ENCODE results near the gene TBCE. TPM values are rescaled to one million over a fixed set of nuclear protein-coding genes. Genes with fewer than 3 reads are reported as not detected.

TBCE gene
- total and polyA plus RNA-seq, 2 donors (not counting 1 experiment from before 2014, with no cell fraction given) = 15.2 to 22.1 TPM

DNA sequence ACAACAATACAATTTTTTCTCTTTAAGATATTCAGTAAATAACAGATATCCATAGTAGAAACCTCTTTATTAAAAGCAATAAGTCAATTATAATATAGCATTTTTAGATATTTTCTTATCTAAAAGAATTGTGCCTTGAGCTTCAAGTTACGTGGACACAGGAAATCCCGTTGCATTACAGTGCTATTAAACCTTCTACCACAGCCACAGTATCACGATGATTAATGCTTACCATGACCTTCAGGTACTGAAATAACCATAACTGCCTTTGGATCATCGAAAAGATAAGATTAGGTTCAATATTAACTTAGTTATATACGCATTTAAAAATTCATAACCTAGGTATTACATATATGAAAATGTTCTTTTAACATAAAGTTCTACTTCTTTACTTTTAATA, 119.1 kb downstream of the TBCE start:
- H3K4me3 ChIP-seq (ENCODE audit: control extremely low read depth in 1 of 5, extremely low read depth in 1 of 5, insufficient read depth in 1 of 5, low read depth in 2 of 5, low read length in 4 of 5) = no peak overlapping the region
- intact Hi-C loops (cut with micrococcal nuclease) = no loop called here
- H3K4me1 ChIP-seq (ENCODE audit: control insufficient read depth in 2 of 2, insufficient read depth in 2 of 2, low read length in 2 of 2) = no peaks in the 10 kb centered on the region
- Mint-ChIP-seq H3K4me1 (no peaks in the 10 kb centered on the region), H3K9me3 (ENCODE audit: insufficient read depth) (peaks cover 2% of the 10 kb centered on the region), H3K4me3 (no peak overlapping the region), H3K27me3 (no peaks in the 10 kb centered on the region), H3K27ac (no peak overlapping the region)
- 100% methylated on average over 1 of the region's 5 CpGs for WGBS (ENCODE audit: insufficient coverage)
- peaks cover 2 to 6% of the 10 kb centered on the region in 2 experiments for H3K36me3 ChIP-seq (replicated peaks in 1 of 2; ENCODE audit: control extremely low read depth in 1 of 2, control insufficient read depth in 1 of 2, extremely low read depth in 1 of 2, insufficient read depth in 2 of 2, low read length in 1 of 2)
- DNase-seq = no peak
- H3K27me3 ChIP-seq (replicated peaks in 1 of 4; ENCODE audit: control extremely low read depth in 1 of 4, control insufficient read depth in 3 of 4, insufficient read depth in 4 of 4, low read length in 3 of 4) = no peaks in the 10 kb centered on the region
- no peak overlapping the region for H3K27ac ChIP-seq (ENCODE audit: low read length in 2 of 2)
- no peaks in the 10 kb centered on the region for H3K9me3 ChIP-seq (ENCODE audit: control extremely low read depth in 1 of 3, control insufficient read depth in 2 of 3, insufficient read depth in 1 of 3, low read length in 2 of 3)
- H2AFZ ChIP-seq (ENCODE audit: insufficient read depth, low read depth, low read length, poor library complexity, severe bottlenecking) = no peak overlapping the region
- no peaks in the 10 kb centered on the region for H4K20me1 ChIP-seq (ENCODE audit: control insufficient read depth, insufficient read depth, low read length, poor library complexity, severe bottlenecking)
- ATAC-seq (ENCODE audit: low read depth) = no peak
- CTCF ChIA-PET = no interaction called here
- no peaks in the 10 kb centered on the region for H3K79me2 ChIP-seq (ENCODE audit: control insufficient read depth, insufficient read depth, low read length)
- POLR2A ChIA-PET = no interaction called here
- TF ChIP-seq, protein P1, sequence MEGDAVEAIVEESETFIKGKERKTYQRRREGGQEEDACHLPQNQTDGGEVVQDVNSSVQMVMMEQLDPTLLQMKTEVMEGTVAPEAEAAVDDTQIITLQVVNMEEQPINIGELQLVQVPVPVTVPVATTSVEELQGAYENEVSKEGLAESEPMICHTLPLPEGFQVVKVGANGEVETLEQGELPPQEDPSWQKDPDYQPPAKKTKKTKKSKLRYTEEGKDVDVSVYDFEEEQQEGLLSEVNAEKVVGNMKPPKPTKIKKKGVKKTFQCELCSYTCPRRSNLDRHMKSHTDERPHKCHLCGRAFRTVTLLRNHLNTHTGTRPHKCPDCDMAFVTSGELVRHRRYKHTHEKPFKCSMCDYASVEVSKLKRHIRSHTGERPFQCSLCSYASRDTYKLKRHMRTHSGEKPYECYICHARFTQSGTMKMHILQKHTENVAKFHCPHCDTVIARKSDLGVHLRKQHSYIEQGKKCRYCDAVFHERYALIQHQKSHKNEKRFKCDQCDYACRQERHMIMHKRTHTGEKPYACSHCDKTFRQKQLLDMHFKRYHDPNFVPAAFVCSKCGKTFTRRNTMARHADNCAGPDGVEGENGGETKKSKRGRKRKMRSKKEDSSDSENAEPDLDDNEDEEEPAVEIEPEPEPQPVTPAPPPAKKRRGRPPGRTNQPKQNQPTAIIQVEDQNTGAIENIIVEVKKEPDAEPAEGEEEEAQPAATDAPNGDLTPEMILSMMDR (IDR thresholded peaks at IDR 0.05) = no peak
- TF ChIP-seq EZH2 (IDR thresholded peaks at IDR 0.05; ENCODE audit: borderline replicate concordance, insufficient read depth, low read depth, low read length, poor library complexity, severe bottlenecking) = no peak
- H3K9ac ChIP-seq (ENCODE audit: low read length) = no peak overlapping the region
- no peak overlapping the region for H3K4me2 ChIP-seq (replicated peaks; ENCODE audit: low read depth, low read length, poor library complexity, severe bottlenecking)

DNA sequence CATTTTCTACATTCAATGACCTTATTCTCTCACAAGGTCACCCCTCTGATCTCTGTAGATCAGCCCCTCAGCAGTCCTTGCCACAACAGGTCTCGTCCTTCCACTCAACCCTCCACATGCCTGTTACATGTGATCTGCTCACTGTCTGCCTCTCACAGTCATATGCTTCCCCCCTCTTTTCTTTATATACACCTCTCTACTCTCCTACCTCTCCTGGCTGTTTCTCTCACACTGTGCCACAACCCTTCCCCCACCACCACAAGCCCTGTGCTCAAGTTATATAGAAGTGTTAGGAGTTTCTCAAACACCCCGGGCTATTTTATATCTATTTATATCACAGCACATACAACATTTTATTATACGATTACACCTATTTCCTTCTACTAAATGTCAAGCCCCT, 124.4 kb downstream of the TBCE start:
- ChIA-PET CTCF (no interaction called here), POLR2A (no interaction called here)
- Histone ChIP-seq H3K4me1 (ENCODE audit: control insufficient read depth in 2 of 2, insufficient read depth in 2 of 2, low read length in 2 of 2) (no peaks in the 10 kb centered on the region), H3K27ac (ENCODE audit: low read length in 2 of 2) (no peak overlapping the region), H3K36me3 (replicated peaks in 1 of 2; ENCODE audit: control extremely low read depth in 1 of 2, control insufficient read depth in 1 of 2, extremely low read depth in 1 of 2, insufficient read depth in 2 of 2, low read length in 1 of 2) (peaks cover 4 to 8% of the 10 kb centered on the region in 2 experiments), H3K27me3 (replicated peaks in 1 of 4; ENCODE audit: control extremely low read depth in 1 of 4, control insufficient read depth in 3 of 4, insufficient read depth in 4 of 4, low read length in 3 of 4) (no peaks in the 10 kb centered on the region), H3K9me3 (ENCODE audit: control extremely low read depth in 1 of 3, control insufficient read depth in 2 of 3, insufficient read depth in 1 of 3, low read length in 2 of 3) (no peaks in the 10 kb centered on the region), H3K4me3 (ENCODE audit: control extremely low read depth in 1 of 5, extremely low read depth in 1 of 5, insufficient read depth in 1 of 5, low read depth in 2 of 5, low read length in 4 of 5) (no peak overlapping the region), H4K20me1 (ENCODE audit: control insufficient read depth, insufficient read depth, low read length, poor library complexity, severe bottlenecking) (no peaks in the 10 kb centered on the region), H3K9ac (ENCODE audit: low read length) (no peak overlapping the region), H2AFZ (ENCODE audit: insufficient read depth, low read depth, low read length, poor library complexity, severe bottlenecking) (no peak overlapping the region), H3K4me2 (replicated peaks; ENCODE audit: low read depth, low read length, poor library complexity, severe bottlenecking) (no peak overlapping the region), H3K79me2 (ENCODE audit: control insufficient read depth, insufficient read depth, low read length) (peaks cover 4% of the 10 kb centered on the region)
- H3K4me1 Mint-ChIP-seq = no peaks in the 10 kb centered on the region
- DNase-seq = no peak
- ATAC-seq (ENCODE audit: low read depth) = no peak
- no peak overlapping the region for H3K27ac Mint-ChIP-seq
- H3K9me3 Mint-ChIP-seq (ENCODE audit: insufficient read depth) = no peaks in the 10 kb centered on the region
- intact Hi-C loops (cut with micrococcal nuclease) = no loop called here
- H3K27me3 Mint-ChIP-seq = no peaks in the 10 kb centered on the region
- 90% methylated on average over 1 of the region's 3 CpGs for WGBS (ENCODE audit: insufficient coverage)
- TF ChIP-seq, protein P1 (IDR thresholded peaks at IDR 0.05) = no peak
- TF ChIP-seq EZH2 (IDR thresholded peaks at IDR 0.05; ENCODE audit: borderline replicate concordance, insufficient read depth, low read depth, low read length, poor library complexity, severe bottlenecking) = no peak
- H3K4me3 Mint-ChIP-seq = no peak overlapping the region

Measured in B cell (primary cell).